ENCODE data around the gene OR13C8.

DNA sequence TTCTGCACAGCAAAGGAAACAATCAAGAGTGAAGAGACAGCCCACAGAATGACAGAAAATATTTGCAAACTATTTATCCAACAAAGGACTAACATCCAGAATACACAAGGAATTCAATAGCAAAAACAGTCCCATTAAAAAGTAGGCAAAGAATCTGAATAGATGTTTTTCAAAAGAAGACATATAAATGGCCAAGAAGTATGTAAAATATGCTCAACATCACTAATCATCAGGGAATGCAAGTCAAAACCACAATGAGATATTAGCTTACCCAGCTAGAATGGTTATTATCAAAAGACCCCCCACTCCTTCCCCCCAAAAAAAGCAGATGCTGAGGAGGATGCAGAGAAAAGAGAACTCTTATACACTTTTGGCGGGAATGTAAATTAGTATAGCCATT is 13.4 kb upstream of the OR13C8 start:
- TF ChIP-seq, protein P1, sequence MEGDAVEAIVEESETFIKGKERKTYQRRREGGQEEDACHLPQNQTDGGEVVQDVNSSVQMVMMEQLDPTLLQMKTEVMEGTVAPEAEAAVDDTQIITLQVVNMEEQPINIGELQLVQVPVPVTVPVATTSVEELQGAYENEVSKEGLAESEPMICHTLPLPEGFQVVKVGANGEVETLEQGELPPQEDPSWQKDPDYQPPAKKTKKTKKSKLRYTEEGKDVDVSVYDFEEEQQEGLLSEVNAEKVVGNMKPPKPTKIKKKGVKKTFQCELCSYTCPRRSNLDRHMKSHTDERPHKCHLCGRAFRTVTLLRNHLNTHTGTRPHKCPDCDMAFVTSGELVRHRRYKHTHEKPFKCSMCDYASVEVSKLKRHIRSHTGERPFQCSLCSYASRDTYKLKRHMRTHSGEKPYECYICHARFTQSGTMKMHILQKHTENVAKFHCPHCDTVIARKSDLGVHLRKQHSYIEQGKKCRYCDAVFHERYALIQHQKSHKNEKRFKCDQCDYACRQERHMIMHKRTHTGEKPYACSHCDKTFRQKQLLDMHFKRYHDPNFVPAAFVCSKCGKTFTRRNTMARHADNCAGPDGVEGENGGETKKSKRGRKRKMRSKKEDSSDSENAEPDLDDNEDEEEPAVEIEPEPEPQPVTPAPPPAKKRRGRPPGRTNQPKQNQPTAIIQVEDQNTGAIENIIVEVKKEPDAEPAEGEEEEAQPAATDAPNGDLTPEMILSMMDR (IDR thresholded peaks at IDR 0.05), result no peak
- TF ChIP-seq POLR2A (IDR thresholded peaks at IDR 0.05), result no peak

All from tibial nerve (tissue), 3 donors.